ENCODE measurements around the gene CHTF18.
"Not testable (repeated sequence)": the region's sequence is repeated elsewhere in the genome, so short reads cannot be mapped to it uniquely, and the experiment has no call there.

CHTF18 gene

DNA sequence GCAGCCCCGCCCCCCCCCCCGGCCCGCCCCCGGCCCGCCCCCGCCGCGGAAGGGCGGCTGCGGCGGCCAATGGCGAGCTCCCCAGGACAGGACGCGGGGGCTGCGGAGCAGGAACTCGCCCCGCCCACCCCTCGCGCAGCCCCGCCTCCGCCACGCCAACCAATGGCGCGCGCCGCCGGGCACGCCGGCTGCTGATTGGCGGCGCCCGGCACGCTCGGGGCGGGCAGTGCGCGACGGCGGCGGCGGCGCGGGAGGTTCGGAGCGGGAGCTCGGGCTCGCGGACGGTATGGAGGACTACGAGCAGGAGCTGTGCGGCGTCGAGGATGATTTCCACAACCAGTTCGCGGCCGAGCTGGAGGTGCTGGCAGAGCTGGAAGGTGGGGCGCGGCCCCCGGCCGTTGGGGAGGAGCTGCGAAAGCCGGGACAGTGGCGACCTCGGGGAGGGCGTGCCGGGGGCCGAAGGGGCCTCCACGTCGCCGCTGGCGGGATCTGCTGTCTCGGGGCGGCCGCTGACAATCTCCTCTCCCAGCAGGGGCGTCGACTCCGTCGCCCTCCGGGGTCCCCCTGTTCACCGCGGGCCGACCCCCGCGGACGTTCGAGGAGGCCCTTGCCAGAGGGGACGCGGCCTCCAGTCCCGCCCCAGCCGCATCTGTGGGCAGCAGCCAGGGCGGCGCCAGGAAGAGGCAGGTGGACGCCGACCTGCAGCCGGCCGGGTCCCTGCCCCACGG, at the start of gene CHTF18:
Gene CHTF18, plus strand, starts transcription at position 222 of the 728 bp plus-strand sequence. Its CDS starts 65 bp downstream, at position 287.
- DNase-seq (ENCODE audit: low spot score) = peak; percentile 94

DNA sequence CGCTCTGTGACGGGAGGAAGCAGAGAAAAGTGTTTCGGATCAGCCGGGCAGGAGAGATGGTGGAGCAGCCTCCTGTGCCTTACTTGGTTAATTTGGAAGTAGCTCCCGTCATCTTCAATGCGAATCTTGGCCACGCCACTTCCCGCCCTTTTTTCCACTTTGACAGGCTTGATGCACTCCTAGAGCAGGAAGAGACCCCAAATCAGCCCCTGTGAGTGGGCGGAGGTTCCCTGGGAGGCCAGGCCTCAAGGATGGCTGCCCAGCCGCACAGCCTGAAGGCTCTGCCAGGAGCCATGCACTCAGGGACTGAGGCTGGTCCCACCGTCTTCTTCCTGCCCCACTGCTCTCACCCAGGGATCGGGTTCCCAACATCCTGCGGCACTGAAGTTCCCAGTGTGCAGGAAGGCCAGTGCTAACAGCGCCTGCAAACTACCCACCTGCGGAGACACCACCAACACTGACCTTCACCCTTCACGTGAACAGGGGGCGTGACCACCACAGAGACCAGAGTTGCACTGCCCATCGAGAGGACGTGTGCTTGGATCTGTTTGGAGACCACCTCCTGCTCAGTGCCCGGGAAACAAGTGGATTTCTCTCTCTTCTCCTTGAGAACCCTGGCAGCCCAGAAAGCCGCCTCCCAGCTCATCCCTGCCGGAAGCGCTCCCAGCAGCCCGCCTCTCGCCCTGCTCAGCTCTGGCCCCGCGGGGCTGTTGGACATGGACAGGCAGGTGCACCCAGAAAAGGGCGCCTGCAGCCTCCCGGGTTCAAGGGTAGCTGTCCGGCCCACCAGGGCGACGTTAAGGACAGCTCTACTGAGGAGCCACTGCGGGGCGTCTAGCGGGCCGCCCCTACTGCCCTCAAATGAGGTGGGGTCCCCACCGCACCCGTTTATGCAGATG, 48.6 kb upstream of the CHTF18 start:
- DNase-seq (ENCODE audit: low spot score) = no peak

DNA sequence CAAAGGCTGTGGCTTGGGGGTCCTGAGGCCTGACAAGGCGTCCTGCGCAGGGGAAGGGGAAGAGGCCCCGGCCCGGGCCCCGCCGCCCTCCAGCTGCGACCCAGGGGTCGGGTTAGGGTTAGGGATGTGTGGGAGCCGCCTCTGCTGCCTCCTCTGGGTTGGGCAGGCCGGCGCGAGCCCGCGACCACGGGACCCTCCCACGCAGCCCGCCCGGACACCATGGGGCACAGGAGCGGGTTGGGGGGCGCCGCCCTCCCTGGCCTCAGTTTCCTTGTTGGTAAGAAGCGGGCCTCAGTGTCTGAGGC, 48.0 kb upstream of the CHTF18 start:
- DNase-seq (ENCODE audit: low spot score) = no peak

DNA sequence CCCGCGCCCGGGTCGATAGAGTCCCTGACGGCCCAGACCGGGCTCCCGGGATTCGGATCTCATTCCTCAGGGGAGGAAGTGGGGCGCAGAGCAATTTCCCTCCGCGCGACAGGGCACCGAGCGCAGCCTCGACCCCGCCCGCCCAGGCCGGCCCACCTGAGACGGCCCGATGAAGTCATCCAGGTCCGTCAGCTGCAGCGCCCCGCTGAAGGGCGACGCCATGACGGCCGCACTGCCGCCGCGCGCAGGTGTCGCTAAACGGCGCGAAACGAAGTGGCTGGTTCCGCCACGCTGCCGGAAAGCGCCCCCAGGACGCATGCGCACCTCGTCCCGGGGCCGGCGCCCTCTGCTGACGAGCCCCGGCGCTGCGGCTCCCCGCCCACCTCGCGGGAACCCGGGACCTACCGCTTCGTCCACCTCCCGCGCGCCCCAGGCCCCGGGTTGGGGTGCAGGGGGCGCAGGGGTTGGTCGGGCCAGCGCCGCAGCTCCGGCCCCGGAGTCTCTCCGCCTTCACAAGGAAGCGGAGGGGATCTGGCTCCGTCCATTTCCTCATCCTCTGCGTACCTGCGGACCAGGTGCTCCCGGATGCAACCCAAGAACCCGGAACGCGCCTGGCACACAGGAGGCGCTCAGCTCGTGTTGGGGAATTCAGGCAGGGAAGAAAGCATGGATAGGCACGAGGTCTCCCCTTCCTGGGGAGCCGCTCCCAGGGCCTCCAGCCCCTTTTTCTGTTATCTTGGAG, 47.5 kb upstream of the CHTF18 start, which contains the start of gene CIAO3:
Gene CIAO3, minus strand, starts transcription at position 234 of the 742 bp plus-strand sequence. Its CDS starts 12 bp downstream, at position 222.
- peak; percentile 92 for DNase-seq (ENCODE audit: low spot score)

DNA sequence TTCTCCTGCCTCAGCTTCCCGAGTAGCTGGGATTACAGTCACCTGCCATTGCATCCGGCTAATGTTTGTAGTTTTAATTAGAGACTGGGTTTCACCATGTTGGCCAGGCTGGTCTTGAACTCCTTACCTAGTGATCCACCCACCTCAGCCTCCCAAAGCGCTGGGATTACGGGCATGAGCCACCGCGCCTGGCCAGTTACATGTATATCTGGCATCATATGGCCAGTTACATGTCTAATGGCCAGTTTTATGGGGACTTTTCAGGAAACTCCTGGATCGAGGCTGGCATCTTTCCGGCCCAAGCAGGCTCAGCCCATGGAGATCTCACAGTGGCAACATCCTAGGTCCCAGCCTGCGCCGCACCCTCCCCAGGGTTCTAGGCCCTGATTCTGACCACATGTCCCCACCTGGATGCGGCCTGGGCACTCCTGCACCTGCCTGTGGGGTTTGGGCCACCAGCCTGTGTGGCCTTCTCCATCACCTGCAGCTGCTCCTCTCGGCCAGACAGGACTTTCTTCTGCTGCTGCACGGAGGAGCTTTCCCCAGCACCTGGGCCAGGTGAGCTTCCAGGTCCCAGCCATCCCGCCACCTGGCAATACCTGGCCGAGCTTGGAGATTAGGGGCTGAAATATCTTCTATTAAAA, 46.3 kb upstream of the CHTF18 start:
- DNase-seq (ENCODE audit: low spot score) = no peak

DNA sequence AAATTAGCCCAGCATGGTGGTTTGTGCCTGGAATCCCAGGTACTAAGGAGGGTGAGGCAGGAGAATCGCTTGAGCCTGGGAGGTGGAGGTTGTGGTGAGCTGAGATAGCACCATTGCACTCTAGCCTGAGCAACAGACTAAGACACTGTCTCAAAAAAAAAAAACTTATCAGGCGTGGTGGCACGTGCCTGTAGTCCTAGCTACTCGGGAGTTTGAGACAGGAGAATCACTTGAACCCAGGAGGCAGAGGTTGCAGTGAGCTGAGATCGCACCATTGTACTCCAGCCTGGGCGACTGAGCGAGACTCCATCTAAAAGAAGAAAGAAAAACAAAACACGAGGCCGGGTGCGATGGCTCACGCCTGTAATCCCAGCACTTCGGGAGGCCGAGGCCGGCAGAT, 45.5 kb upstream of the CHTF18 start:
- DNase-seq (ENCODE audit: low spot score) = not testable (repeated sequence)

DNA sequence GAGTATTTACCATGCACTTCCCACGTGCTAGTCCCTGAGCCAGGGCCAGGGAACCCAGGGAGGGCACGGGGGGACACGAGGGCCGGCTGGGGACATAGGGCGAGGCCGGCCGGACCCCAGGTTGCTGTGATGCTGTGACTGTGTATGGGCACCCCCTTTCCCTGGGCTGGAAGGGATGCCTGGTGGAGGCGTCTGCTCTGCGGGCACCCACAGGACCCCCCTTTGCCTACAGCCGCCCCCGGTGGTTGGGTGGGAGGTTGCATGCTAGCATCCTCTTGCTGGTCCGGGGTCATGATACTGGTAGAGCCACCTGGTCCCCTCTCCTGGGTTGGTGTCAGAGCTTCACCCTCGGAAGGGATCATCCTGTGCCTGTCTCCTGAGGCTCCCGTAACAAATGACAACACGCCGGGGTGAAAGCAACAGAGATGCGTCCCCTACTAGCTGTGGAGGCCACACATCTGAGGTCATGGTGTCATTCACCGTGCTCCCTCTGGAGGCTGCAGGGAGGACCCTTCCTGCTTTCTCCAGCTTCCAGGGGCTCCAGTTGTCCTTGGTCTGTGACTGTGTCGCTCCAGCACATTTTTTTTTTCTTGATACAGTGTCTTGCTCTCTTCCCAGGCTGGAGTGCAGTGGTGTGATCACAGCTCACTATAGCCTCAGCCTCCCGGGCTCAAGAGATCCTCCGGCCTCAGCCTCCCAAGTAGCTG, 44.5 kb upstream of the CHTF18 start:
- no peak for DNase-seq (ENCODE audit: low spot score)

DNA sequence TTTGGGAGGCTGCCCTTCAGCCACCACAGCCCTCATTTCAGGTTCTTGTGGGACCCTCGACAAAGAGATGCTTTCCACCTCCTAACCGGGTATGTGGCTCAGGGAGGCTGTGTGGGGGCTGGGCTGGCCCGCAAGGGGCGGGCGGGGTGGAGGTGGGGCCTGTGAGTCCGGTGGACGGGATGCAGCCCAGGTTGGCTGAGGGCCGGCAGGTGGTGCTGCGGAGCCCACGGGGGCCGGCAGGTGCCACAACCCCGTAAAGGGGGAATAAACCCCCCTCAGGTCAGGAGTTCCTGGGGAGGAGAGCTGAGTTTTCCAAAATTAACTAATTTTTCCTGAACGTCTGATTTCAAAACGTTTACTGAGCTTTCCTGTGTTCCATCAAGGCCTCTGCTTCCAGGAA, 42.7 kb upstream of the CHTF18 start:
- no peak for DNase-seq (ENCODE audit: low spot score)

DNA sequence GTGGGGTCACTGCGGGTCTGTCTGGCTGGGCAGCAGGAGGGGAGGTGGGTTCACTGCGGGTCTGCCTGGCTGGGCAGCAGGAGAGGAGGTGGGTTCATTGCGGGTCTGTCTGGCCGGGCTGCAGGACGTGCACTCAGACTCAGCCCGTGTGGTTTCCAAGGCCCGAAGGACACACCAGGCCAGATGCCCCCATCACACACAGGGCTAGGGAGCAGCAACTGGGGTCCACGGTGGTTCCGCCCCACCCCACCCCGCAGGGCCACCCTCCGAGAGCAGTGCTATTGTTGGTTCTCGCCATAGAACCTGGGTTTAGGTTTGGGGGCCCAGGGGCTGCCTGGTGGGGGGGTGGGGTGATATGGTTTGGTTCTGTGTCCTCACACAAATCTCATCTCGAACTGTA, 41.8 kb upstream of the CHTF18 start:
- DNase-seq (ENCODE audit: low spot score) = no peak

DNA sequence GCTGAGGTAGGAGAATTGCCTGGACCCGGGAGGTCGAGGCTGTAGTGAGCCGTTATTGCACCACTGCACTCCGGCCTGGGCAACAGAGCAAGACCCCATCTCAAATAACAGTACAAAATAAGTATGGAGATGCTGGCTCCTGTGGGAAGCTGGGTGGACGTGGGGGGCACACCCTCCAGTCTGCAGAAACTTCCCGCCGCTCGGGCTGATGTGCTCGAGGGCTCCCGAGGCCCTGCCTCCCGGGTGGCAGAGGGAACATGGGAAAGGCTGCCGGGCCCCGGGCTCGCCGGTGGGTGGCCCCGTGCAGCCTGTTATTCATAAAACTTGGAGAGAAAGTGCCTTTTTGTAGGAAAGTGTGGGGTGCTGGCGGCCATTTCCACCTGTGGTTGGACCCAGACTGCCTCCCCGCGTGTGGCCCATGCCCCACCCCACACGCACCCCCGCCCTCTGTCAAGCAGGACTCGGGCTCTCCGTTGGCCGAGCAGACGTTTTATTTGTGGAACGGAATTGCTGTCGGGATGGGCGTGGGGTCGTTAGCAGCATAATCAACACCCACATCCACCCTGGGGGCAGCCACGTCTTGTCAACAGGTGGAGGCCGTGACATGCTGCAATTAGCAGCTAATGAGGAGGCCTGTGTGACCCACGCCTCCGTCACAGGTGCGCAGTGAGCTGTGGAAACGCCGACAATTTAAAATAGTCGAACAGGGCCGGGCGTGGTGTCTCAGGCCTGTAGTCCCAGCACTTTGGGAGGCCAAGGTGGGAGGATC, 40.3 kb upstream of the CHTF18 start:
- no peak for DNase-seq (ENCODE audit: low spot score)

DNA sequence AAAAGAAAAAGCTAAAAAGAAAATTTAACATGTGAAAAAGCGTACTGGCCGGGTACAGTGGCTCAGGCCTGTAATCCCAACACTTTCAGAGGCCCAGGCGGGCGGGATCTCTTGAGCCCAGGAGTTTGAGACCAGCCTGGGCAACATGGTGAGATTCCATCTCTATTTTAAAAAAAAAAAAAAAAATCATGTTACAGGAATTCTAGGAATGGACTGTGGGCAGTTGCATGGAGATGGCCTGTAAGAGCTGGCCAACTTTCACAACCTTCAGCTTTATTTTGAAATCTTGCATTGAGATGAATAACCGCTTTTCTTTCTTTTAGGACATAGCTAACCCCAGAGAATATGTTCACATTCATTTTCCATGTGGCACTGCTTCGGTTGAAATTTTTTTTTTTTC, 39.4 kb upstream of the CHTF18 start:
- no peak for DNase-seq (ENCODE audit: low spot score)

DNA sequence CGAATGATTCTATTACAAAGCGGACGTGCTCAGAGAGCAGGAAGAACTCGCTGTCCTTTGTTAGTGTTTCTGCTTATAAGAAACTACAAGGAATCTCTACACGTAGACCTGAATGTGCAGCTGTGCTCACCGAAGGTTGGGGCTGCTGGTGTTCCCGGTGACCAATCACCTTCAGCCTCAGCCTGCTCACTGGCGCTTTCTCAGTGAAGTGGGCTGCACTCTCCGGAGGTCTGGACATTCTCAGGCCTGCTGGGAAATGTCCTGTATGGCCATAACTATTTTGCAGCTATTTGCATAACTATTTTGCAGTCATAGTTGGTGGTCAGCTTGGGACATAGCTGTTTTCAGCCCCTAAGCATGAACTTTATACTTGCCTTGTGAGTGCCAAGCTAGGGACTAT, 37.9 kb upstream of the CHTF18 start:
- no peak for DNase-seq (ENCODE audit: low spot score)

DNA sequence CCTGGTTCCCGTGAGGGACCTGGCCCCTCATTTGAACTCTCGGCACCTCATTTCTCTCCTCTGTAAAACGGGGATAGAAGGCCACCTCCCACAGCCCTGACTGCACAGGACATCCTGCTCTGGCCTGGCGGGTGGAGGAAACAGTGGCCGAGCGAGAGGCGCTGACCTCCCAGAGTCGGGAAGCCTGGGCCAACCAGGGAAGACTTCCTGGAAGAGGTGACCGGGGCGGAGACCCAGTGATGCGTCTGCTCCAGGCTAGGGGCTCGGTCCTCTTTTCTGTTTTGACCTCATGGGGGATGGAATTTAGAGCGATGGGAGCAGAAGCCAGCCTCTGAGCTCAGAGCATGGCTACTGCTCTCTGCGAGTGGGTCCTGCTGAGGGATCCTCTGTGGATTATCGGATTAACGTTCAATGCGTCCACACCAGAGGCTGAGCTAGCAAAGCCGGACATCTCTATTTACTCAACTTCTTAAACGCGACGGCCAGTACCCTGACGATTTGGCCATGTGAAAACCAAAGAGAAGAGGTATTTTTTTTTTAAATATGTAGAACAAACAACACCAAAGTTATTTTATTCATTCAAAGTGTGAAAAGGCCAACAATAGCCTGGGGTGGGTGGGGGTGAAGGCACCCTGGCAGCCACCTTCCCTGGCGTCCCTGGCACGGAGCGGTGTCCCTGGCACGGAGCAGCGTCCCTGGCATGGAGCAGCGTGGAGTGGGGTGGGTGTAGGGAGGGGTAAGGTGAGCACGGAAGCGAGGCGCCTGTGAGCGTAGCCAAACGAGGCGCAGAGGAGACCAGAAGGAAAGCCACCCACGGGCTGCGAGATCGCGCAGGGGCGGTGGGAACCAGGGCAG, 37.0 kb upstream of the CHTF18 start:
- no peak for DNase-seq (ENCODE audit: low spot score)

DNA sequence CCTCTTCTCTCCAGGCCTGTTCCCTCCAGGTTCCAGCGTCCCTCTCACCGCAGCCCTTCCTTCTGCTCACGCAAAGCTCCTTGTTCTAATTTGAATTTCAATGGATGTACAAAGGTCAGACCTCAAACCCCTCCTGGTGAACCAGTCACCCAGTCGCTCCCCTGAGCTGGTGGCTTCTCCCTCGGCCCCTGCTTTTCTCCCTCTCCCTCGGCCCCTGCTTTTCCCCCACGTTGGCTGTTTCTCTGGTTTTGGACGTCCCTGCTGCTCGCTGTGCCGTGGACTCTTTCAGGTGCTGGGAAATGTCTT, 36.5 kb upstream of the CHTF18 start:
- no peak for DNase-seq (ENCODE audit: low spot score)

DNA sequence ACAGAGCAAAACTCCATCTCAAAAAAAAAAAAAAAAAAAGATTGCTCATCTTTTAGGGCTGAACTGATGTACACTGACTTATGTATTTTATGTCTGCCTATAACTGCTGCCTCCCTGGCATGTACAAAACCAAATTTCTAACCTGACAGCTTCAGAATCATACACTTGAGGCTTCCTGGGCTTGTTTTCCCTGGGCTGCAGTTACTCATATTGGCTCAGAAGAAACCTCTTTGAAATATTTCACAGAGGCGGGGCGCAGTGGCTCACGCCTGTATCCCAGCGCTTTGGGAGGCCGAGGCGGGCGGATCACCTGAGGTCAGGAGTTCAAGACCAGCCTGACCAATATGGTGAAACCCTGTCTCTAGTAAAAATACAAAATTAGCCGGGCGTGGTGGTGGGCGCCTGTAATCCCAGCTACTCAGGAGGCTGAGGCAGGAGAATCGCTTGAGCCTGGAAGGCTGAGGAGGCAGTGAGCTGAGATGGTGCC, 34.3 kb upstream of the CHTF18 start:
- DNase-seq (ENCODE audit: low spot score) = not testable (repeated sequence)

DNA sequence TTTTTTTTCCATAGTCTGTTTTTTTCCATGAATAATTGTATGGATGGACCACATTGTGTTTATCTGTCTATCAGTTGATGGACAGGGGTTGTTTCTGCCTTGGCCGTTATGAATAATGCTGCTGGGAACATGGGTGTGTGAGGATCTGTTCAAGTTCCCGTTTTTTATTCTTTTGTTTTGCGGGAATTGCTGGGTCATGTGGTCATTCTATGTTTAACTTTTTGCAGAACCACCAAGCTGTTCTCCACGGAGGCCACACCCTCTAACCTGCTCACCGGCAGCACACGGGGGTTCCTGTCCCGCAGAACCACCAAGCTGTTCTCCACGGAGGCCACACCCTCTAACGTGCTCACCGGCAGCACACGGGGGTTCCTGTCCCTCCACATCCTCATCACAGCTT, 33.8 kb upstream of the CHTF18 start:
- DNase-seq (ENCODE audit: low spot score) = no peak

DNA sequence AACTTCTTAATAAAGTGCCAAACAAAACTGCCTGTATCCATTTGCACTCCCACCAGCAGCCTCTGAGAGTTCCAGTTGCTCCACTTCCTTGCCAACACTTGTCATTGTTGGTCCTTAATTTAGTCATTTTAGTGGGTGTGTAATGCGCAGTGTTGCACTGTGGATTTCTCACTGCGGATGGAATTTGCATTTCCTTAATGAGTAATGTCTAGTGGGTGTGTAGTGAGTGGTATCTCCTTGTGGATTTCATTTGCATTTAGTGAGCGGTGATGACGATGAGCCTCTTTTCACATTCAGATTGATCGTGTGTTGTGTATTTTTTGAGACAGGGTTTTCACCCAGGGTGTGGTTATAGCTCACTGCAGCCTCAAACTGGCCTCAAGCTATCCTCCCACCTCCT, 32.0 kb upstream of the CHTF18 start:
- DNase-seq (ENCODE audit: low spot score) = no peak

DNA sequence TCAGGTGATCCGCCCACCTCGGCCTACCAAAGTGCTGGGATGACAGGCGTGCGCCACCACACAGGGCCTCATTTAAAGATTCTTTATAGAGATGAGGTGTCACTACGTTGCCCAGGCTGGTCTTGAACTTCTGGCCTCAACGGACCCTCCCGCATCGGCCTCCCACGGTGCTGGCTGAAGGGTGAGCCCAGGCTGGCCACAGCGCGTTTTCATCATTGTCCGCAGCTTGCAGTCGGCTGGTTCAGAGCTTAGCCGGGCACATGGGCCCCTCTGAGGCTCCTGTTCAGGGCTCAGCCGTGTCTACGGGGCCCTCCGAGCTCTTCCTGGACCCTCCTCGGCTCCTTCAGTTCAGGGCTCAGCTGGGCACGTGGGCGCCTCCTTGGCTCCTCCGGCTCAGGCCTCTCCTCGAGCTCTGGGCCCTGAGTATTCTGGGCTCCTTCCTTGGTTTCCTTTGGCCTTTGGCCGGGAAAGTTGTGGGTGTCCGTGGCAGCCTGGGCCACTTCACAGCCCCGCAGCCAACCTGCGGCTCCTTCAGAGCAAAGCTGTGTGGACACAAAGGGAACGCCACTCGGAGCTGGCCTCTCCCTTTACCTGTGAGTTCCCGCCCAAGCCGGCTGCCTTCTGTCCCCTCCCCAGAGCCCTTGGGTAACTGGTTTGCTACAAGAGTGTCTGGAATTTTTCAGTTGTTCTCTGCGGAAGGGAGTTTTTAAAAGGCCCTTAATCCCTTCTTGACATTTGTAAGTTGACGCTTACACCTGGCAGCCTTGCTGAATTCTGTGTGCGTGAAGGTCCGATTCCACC, 29.1 kb upstream of the CHTF18 start:
- no peak for DNase-seq (ENCODE audit: low spot score)

DNA sequence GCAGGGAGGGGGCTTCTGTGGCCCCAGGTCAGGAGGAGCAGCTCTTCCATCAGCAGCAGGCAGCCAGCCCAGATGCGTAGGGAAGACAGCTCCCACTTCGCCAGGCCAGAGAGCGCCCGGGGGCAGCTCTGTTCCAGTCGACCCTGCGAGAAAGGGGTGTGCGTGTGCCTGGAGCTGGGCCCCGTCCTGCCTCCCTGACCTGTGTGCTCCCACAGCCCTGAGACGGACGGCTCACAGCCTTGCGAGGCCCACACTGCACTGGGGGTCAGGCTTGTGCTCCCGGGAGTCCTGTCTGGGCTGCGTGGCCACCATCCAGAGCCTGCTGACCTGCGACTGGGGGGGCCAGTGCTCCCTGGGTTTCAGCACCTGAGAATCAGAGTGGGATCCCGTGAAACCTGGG, 28.4 kb upstream of the CHTF18 start:
- no peak for DNase-seq (ENCODE audit: low spot score)

Measured in CD4-positive, alpha-beta T cell treated with Interleukin-2 at 100 ng/mL for 4 hours (primary cell).